ENCODE data around the gene TTC21A.

Gene TTC21A

GRCh38 chr3:39118931-39119660, 11.6 kb downstream of the TTC21A start:
- Histone ChIP-seq H3K9me3 (ENCODE audit: control insufficient read depth, insufficient read depth, low read depth, low read length) (no peaks in the 10 kb centered on the region), H3K4me3 (ENCODE audit: low read depth, low read length) (no peak overlapping the region), H3K27ac (ENCODE audit: extremely low read depth, low read depth, low read length) (no peak overlapping the region), H3K36me3 (ENCODE audit: control insufficient read depth in 2 of 2, insufficient read depth in 1 of 2, low read length in 2 of 2) (no peaks in the 10 kb centered on the region), H3K4me1 (ENCODE audit: control insufficient read depth, insufficient read depth, low read length) (no peaks in the 10 kb centered on the region)
- POLR2A ChIA-PET: interaction anchor here (1.1 kb wide), 1 partner anchor 11 kb away, joined by 3 read pairs; the partner anchor contains the start of genes GORASP1 and TTC21A
- CTCF ChIA-PET: interaction anchor here (1.7 to 2.1 kb wide), 2 partner anchors 169 to 173 kb away, joined by 8 to 10 read pairs; no protein-coding TSS in a partner anchor
- TF ChIP-seq ZSCAN5A (tag by site-specific recombination; IDR thresholded peaks at IDR 0.05): no peak
- TF ChIP-seq ZNF530 (tag by site-specific recombination; IDR thresholded peaks at IDR 0.05; ENCODE audit: low read depth): no peak

DNA sequence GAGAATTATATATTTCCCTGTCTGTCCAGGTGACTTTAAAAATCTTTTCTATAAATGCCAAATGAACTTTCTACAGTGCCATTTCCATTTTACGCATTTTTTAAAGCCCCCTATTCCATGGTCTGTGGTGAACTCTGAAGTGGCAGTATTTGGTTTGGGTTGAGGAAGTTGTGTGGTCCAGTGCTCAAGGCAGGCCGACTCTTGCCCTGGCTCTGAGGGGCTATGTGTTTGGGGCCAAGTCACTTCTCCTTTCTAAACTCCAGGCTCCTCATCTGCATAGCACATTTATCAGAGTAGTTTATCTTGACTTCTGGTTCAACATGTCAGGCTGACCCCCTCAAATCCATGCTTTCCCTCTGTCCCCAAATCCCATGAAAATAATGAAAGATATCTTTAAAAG, 14.1 kb downstream of the TTC21A start:
- Histone ChIP-seq H3K4me1 (ENCODE audit: control insufficient read depth, insufficient read depth, low read length) (no peaks in the 10 kb centered on the region), H3K36me3 (ENCODE audit: control insufficient read depth in 2 of 2, insufficient read depth in 1 of 2, low read length in 2 of 2) (no peaks in the 10 kb centered on the region), H3K27ac (ENCODE audit: extremely low read depth, low read depth, low read length) (no peak overlapping the region), H3K9me3 (ENCODE audit: control insufficient read depth, insufficient read depth, low read depth, low read length) (no peaks in the 10 kb centered on the region), H3K4me3 (ENCODE audit: low read depth, low read length) (no peak overlapping the region)
- CTCF ChIA-PET: no interaction called here
- TF ChIP-seq ZNF747 (tag by site-specific recombination; IDR thresholded peaks at IDR 0.05): no peak
- TF ChIP-seq ZNF510 (tag by site-specific recombination; IDR thresholded peaks at IDR 0.05; ENCODE audit: insufficient replicate concordance): no peak
- TF ChIP-seq, protein P1, sequence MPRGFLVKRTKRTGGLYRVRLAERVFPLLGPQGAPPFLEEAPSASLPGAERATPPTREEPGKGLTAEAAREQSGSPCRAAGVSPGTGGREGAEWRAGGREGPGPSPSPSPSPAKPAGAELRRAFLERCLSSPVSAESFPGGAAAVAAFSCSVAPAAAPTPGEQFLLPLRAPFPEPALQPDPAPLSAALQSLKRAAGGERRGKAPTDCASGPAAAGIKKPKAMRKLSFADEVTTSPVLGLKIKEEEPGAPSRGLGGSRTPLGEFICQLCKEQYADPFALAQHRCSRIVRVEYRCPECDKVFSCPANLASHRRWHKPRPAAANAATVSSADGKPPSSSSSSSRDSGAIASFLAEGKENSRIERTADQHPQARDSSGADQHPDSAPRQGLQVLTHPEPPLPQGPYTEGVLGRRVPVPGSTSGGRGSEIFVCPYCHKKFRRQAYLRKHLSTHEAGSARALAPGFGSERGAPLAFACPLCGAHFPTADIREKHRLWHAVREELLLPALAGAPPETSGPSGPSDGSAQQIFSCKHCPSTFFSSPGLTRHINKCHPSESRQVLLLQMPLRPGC (tag by site-specific recombination; IDR thresholded peaks at IDR 0.05): no peak
- TF ChIP-seq ZBTB20 (tag by site-specific recombination; IDR thresholded peaks at IDR 0.05): no peak
- TF ChIP-seq ZNF791 (tag by site-specific recombination; IDR thresholded peaks at IDR 0.05): no peak
- no peak for TF ChIP-seq GLIS2 (tag by site-specific recombination; IDR thresholded peaks at IDR 0.05)
- TF ChIP-seq, protein P2, sequence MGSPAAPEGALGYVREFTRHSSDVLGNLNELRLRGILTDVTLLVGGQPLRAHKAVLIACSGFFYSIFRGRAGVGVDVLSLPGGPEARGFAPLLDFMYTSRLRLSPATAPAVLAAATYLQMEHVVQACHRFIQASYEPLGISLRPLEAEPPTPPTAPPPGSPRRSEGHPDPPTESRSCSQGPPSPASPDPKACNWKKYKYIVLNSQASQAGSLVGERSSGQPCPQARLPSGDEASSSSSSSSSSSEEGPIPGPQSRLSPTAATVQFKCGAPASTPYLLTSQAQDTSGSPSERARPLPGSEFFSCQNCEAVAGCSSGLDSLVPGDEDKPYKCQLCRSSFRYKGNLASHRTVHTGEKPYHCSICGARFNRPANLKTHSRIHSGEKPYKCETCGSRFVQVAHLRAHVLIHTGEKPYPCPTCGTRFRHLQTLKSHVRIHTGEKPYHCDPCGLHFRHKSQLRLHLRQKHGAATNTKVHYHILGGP (tag by site-specific recombination; IDR thresholded peaks at IDR 0.05): no peak
- TF ChIP-seq SP3 (tag by site-specific recombination; IDR thresholded peaks at IDR 0.05): no peak
- no peak for TF ChIP-seq ZNF341 (tag by site-specific recombination; IDR thresholded peaks at IDR 0.05; ENCODE audit: low read depth)
- no peak for TF ChIP-seq ZNF184 (tag by site-specific recombination; IDR thresholded peaks at IDR 0.05)
- TF ChIP-seq KLF9 (tag by site-specific recombination; IDR thresholded peaks at IDR 0.05; ENCODE audit: low read depth): no peak
- TF ChIP-seq ZNF571 (tag by site-specific recombination; IDR thresholded peaks at IDR 0.05): no peak
- TF ChIP-seq PRDM1 (tag by site-specific recombination; IDR thresholded peaks at IDR 0.05): no peak
- TF ChIP-seq ZNF266 (tag by site-specific recombination; IDR thresholded peaks at IDR 0.05; ENCODE audit: low read depth): no peak
- no peak for TF ChIP-seq ZSCAN5A (tag by site-specific recombination; IDR thresholded peaks at IDR 0.05)
- TF ChIP-seq ZNF146 (tag by site-specific recombination; IDR thresholded peaks at IDR 0.05): no peak
- no peak for TF ChIP-seq ZNF530 (tag by site-specific recombination; IDR thresholded peaks at IDR 0.05; ENCODE audit: low read depth)
- TF ChIP-seq ZNF626 (tag by site-specific recombination; IDR thresholded peaks at IDR 0.05): no peak
- TF ChIP-seq SP2 (tag by site-specific recombination; IDR thresholded peaks at IDR 0.05): no peak
- POLR2A ChIA-PET: no interaction called here
